IMR-90 (cell line): ENCODE results near the gene C12orf57.

Source experiments
- MAFK ChIP-seq: IDR thresholded peaks from 2 replicates; pipeline ENCODE4 v1.6.1; 2012; ENCODE audit warnings: low read depth, low read length, improper control_type of control experiment
- POLR2A ChIP-seq: IDR thresholded peaks from 2 replicates; pipeline ENCODE4 v1.6.1; 2012; ENCODE audit warnings: mild to moderate bottlenecking, low read depth, low read length

GRCh38 chr12:6966351-6966750 is 22.5 kb downstream of the C12orf57 start:
- TF ChIP-seq POLR2A (no peak), MAFK (no peak)
